ENCODE data around the gene NKX6-2.
"Not testable (repeated sequence)": the region's sequence is repeated elsewhere in the genome, so short reads cannot be mapped to it uniquely, and the experiment has no call there.

DNA sequence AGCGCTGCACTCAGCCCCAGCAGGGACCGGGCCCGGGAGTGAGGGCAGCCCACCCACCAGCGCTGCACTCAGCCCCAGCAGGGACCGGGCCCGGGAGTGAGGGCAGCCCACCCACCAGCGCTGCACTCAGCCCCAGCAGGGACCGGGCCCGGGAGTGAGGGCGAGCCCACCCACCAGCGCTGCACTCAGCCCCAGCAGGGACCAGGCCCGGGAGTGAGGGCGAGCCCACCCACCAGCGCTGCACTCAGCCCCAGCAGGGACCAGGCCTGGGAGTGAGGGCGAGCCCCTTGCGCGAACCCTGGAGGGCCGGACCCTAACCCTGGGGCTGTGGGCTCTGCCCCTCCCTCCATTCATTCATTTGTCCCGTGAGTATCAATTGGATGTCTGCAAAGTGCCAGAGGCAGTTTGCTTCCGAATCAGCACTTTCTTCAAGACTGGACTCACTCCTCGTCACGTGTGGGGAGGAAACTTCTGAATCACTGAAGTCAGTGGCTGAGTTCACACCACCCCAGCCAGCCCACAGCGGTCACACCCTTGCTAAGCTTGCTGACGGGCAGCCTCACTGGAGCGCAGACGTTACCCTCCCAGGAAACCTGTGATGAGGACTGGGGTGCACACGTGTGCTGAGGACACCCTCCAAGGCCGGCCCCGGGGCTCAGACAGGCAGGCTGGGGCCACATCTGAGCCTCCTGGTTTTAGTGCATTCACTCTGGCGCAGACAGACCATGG lies 42.6 kb downstream of the NKX6-2 start:
- TF ChIP-seq, protein P1, sequence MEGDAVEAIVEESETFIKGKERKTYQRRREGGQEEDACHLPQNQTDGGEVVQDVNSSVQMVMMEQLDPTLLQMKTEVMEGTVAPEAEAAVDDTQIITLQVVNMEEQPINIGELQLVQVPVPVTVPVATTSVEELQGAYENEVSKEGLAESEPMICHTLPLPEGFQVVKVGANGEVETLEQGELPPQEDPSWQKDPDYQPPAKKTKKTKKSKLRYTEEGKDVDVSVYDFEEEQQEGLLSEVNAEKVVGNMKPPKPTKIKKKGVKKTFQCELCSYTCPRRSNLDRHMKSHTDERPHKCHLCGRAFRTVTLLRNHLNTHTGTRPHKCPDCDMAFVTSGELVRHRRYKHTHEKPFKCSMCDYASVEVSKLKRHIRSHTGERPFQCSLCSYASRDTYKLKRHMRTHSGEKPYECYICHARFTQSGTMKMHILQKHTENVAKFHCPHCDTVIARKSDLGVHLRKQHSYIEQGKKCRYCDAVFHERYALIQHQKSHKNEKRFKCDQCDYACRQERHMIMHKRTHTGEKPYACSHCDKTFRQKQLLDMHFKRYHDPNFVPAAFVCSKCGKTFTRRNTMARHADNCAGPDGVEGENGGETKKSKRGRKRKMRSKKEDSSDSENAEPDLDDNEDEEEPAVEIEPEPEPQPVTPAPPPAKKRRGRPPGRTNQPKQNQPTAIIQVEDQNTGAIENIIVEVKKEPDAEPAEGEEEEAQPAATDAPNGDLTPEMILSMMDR (IDR thresholded peaks at IDR 0.05) = not testable (repeated sequence)
- TF ChIP-seq POLR2AphosphoS5 (IDR thresholded peaks at IDR 0.05); EP300 (IDR thresholded peaks at IDR 0.05; ENCODE audit: low read depth): not testable (repeated sequence)
